ENCODE data around the gene TENM3. TPM values are rescaled to one million over a fixed set of nuclear protein-coding genes. Genes with fewer than 3 reads are reported as not detected.

TENM3 gene
- total RNA-seq, 2 experiments from 2014 or later, result not detected

DNA sequence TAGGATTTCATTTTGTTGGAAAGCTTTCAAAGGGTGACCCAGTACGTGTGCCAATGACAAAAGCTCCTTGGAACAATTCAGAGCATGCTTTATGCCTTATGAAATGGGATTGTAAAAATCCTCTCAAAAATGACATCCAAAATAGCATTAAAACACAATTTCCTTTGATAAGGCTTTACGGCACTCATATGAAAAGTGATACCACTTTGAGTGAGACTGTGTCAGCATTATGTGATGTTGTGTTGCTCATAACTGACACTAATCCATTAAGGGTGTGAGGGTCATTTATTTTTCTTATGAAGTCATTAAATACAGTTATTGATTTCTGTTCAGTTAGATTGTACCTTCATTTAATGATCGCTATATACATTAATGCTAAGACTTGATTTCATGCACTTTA, 250.2 kb downstream of the TENM3 start:
- H3K9me3 Mint-ChIP-seq, result no peaks in the 10 kb centered on the region
- DNase-seq (no peak), ATAC-seq (no peak)
- TF ChIP-seq, protein P1, sequence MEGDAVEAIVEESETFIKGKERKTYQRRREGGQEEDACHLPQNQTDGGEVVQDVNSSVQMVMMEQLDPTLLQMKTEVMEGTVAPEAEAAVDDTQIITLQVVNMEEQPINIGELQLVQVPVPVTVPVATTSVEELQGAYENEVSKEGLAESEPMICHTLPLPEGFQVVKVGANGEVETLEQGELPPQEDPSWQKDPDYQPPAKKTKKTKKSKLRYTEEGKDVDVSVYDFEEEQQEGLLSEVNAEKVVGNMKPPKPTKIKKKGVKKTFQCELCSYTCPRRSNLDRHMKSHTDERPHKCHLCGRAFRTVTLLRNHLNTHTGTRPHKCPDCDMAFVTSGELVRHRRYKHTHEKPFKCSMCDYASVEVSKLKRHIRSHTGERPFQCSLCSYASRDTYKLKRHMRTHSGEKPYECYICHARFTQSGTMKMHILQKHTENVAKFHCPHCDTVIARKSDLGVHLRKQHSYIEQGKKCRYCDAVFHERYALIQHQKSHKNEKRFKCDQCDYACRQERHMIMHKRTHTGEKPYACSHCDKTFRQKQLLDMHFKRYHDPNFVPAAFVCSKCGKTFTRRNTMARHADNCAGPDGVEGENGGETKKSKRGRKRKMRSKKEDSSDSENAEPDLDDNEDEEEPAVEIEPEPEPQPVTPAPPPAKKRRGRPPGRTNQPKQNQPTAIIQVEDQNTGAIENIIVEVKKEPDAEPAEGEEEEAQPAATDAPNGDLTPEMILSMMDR (IDR thresholded peaks at IDR 0.05), result no peak
- CTCF ChIA-PET, result no interaction called here
- peaks cover 6% of the 10 kb centered on the region for H3K27me3 Mint-ChIP-seq
- H3K27ac Mint-ChIP-seq, result no peak overlapping the region
- intact Hi-C loops (cut with micrococcal nuclease), result no loop called here
- no peaks in the 10 kb centered on the region for H3K36me3 Mint-ChIP-seq (ENCODE audit: low read depth)
- H3K4me3 Mint-ChIP-seq, result no peak overlapping the region
- POLR2A ChIA-PET, result no interaction called here
- H3K4me1 Mint-ChIP-seq (ENCODE audit: low read depth), result peaks cover 7% of the 10 kb centered on the region

DNA sequence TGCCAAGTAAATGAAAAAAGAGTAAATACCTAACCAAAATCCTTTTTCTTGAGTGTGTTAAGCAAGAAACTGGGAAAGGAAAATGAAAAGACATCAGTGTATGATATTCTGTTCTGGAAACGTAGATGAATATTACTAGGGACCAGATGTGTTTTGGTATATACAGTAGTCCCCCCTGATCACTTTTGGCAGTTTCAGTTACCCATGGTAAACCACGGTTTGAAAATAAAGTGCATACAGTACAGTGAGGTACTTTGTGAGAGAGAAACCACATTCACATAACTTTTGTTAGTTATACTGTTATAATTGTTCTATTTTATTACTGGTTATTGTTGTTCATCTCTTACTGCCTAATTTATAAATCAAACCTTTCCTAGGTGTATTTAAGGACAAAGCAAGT, 250.9 kb downstream of the TENM3 start:
- TF ChIP-seq, protein P1 (IDR thresholded peaks at IDR 0.05), result no peak
- ChIA-PET POLR2A (no interaction called here), CTCF (no interaction called here)
- H3K4me1 Mint-ChIP-seq (ENCODE audit: low read depth), result peaks cover 7% of the 10 kb centered on the region
- DNase-seq (no peak), ATAC-seq (no peak)
- H3K27me3 Mint-ChIP-seq, result peaks cover 8% of the 10 kb centered on the region
- H3K9me3 Mint-ChIP-seq, result no peaks in the 10 kb centered on the region
- H3K27ac Mint-ChIP-seq, result no peak overlapping the region
- intact Hi-C loops (cut with micrococcal nuclease), result no loop called here
- H3K36me3 Mint-ChIP-seq (ENCODE audit: low read depth), result no peaks in the 10 kb centered on the region
- H3K4me3 Mint-ChIP-seq, result no peak overlapping the region

DNA sequence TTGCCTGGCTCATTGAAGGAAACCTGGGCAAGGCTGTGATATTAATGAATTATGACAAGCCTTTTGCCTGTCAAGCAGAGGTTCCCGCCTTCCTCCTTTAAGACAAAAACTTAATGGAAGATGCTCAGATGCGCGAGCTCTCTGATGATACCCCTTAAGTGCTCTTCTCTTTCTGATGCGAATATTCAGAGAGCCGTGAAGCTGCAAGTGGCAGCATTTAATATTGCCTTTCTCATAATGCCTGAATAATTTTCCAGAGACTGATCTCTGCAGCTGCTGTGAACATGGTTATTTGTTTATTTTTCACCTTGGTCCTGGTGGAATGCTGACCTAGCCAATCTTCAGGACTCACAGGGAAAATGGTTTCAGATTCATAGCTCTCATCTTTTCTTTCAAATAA, 251.8 kb downstream of the TENM3 start:
- TF ChIP-seq, protein P1 (IDR thresholded peaks at IDR 0.05), result no peak
- no peak for DNase-seq
- H3K36me3 Mint-ChIP-seq (ENCODE audit: low read depth), result no peaks in the 10 kb centered on the region
- peaks cover 7% of the 10 kb centered on the region for H3K4me1 Mint-ChIP-seq (ENCODE audit: low read depth)
- ATAC-seq, result no peak
- no peaks in the 10 kb centered on the region for H3K9me3 Mint-ChIP-seq
- ChIA-PET POLR2A (no interaction called here), CTCF (no interaction called here)
- peaks cover 8% of the 10 kb centered on the region for H3K27me3 Mint-ChIP-seq
- no peak overlapping the region for H3K4me3 Mint-ChIP-seq
- intact Hi-C loops (cut with micrococcal nuclease), result no loop called here
- H3K27ac Mint-ChIP-seq, result no peak overlapping the region

DNA sequence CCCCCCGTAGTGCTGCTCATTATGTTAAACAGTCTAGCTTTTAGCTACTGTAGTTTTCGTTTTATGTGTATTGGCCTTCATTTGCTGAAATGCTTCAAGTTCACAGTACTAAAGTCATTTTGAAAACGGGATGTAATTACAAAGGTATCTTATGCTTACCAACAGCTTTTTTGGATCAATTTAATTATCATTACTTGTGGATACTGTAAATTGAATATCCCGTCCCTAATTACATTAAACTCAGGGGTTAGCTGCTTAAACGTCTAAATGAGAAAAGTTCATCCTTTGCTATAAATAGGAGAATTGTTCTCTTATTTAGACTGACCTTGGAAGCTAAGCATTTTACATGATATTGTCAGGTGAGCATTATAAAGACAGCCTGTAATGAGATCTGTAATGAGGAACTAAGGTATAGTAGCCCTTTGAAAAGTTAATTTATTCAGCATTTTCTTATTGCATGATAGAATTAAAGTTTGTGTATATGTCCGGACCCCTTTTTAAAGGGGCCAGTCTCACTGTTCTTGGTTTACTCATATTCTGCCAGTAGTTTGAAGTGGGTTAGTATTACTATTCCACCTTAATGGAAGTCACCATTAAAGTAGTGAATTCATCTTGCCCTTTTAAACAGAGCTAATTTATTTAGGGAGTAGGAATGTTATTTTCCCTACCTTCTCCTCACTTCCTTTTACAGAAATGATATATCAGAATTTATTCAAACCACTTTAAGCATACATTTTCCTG, 252.6 kb downstream of the TENM3 start:
- ChIA-PET CTCF (interaction anchor here (1.3 kb wide), 1 partner anchor 429 kb away, joined by 3 read pairs; no protein-coding TSS in a partner anchor), POLR2A (no interaction called here)
- Mint-ChIP-seq H3K4me1 (ENCODE audit: low read depth) (peaks cover 7% of the 10 kb centered on the region), H3K36me3 (ENCODE audit: low read depth) (no peaks in the 10 kb centered on the region), H3K27me3 (peaks cover 4% of the 10 kb centered on the region), H3K9me3 (no peaks in the 10 kb centered on the region), H3K27ac (no peak overlapping the region), H3K4me3 (no peak overlapping the region)
- TF ChIP-seq, protein P1 (IDR thresholded peaks at IDR 0.05), result no peak
- intact Hi-C loops (cut with micrococcal nuclease), result no loop called here
- ATAC-seq (no peak), DNase-seq (no peak)

DNA sequence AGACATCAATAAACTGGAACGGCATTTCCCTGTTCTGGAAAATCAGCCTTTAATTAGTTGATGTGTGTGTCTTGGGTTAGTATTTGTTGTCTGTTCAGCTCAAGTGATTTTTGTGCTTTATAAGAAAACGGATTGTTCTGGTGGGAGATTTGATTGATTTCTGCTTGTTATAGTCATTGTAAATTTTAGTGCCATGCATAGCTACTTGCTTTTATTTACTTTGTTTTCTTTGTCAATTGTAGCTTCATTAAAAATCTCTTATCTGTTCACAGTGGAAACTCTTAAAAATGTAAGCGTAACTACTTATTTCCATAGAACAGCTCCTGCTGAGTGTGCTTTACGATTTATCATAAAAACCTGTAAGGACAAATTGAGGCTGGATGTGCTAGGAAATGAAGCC, 253.2 kb downstream of the TENM3 start:
- POLR2A ChIA-PET, result no interaction called here
- H3K36me3 Mint-ChIP-seq (ENCODE audit: low read depth), result no peaks in the 10 kb centered on the region
- no peaks in the 10 kb centered on the region for H3K9me3 Mint-ChIP-seq

More for the DNA sequence above, 253.2 kb downstream of the TENM3 start:
- H3K27me3 Mint-ChIP-seq, result peaks cover 4% of the 10 kb centered on the region
- H3K27ac Mint-ChIP-seq, result no peak overlapping the region
- DNase-seq, result no peak
- TF ChIP-seq, protein P1 (IDR thresholded peaks at IDR 0.05), result no peak
- no peak overlapping the region for H3K4me3 Mint-ChIP-seq
- CTCF ChIA-PET, result interaction anchor here (1.3 kb wide), 1 partner anchor 429 kb away, joined by 3 read pairs; no protein-coding TSS in a partner anchor
- intact Hi-C loops (cut with micrococcal nuclease), result no loop called here
- ATAC-seq, result no peak
- peaks cover 7% of the 10 kb centered on the region for H3K4me1 Mint-ChIP-seq (ENCODE audit: low read depth)

Measured in activated CD8-positive, alpha-beta T cell treated with anti-CD3 and anti-CD28 coated beads for 36 hours (primary cell).